GM19397 (cell line): Measurements from ENCODE around the gene HSBP1L1.

Experiments used
- ATAC-seq: cut with Tn5 transposase; IDR thresholded peaks from one replicate; pipeline ENCODE4 v1.9.1; 2021; ENCODE audit warnings: mild to moderate bottlenecking, moderate library complexity; ENCODE audit not compliant: unreplicated experiment

HSBP1L1 gene

DNA sequence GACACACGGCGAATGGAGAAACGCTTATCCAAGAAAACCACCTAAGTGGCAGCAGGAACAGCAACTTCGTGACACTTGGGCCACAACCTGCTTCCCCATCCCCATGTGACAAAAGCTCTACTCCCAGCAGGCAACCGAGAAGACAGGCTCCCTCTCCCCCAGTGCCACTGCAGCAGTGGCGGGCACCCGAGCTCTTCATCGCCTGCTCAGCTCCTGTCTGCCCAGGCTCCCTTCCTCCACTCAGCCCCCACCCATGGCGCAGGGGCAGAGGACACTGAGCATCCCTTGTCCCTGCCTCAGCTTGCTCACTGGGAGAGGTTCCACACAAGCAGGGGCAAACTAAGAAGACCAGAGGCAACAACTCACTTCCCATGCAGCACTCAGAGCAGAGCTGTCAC, 35.9 kb upstream of the HSBP1L1 start:
- ATAC-seq: no peak

DNA sequence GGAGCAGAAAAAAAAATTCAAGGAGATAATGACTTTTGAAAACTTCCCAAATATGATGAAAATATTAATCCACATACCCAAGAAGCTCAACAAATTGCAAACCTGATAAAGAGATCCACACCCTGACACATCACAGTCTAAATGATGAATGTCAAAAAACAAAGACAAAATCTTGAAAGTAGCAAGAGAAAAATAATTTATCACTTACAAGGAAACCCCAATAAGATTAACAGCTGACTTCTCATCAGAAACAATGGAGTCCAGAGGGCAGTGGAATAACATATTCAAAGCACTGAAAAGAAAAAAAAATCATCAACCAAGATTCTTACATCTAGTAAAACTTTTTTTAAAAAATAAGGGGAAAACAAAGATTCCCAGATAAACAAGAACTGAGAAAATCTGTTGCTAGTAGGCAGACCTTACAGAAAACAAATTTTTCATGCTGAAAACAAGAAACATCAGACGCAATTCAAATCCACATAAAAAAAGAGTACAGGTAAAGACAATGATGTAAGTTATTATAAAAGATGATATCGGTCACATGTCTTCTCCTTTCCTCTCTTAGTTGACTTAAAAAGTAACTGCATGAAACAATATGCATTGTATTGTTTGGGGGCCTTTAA, 34.3 kb upstream of the HSBP1L1 start:
- no peak for ATAC-seq

DNA sequence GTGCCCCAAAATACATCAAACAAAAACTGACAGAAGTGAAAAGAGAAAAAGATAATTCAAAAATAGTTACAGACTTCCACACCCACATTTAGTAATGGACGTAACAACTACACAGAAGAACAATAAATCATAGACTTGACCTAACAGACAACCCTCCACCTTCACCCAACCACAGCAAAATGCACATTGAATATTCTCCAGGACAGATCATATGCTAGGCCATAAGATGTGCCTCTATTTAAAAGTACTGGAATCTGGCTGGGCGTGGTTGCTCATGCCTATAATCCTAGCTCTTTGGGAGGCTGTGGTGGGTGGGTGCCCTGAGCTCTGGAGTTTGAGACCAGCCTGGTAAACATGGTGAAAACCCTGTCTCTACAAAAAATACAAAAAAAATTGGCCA, 33.0 kb upstream of the HSBP1L1 start:
- no peak for ATAC-seq

DNA sequence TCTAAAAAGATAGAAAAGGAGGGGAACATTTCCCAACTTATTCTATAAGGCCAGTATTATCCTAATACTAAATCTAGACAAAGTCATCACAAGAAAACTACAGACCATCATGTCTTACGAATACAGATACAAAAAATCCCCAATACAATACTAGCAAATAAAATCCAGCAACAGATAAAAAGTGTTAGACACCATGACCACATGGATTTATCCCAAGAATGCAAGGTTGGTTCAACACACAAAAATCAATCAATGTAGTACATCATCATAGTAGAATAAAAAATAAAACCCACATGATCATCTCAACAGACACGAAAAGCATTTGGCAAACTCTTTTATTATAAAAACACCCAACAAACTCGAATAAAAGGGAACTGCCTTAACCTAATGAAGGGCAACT, 31.5 kb upstream of the HSBP1L1 start:
- no peak for ATAC-seq

DNA sequence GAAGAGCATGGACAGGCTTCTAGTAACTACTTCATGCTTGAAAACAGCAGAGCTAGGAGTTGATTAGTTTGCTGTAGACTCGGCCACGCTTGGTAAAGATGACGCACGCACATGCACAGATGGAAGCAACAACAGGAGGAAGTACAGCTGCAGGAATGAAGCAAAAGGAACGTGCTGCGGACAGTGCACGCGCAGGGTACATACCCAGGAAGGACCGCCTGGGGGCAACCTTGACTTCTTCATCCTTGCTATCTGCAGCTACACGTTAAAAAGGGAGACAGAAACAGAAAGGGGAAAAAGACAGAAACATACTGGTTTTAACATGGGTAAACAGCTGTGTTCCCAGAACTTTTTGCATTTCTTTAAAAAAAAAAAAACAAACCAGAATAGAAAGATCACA, 30.7 kb upstream of the HSBP1L1 start:
- no peak for ATAC-seq

DNA sequence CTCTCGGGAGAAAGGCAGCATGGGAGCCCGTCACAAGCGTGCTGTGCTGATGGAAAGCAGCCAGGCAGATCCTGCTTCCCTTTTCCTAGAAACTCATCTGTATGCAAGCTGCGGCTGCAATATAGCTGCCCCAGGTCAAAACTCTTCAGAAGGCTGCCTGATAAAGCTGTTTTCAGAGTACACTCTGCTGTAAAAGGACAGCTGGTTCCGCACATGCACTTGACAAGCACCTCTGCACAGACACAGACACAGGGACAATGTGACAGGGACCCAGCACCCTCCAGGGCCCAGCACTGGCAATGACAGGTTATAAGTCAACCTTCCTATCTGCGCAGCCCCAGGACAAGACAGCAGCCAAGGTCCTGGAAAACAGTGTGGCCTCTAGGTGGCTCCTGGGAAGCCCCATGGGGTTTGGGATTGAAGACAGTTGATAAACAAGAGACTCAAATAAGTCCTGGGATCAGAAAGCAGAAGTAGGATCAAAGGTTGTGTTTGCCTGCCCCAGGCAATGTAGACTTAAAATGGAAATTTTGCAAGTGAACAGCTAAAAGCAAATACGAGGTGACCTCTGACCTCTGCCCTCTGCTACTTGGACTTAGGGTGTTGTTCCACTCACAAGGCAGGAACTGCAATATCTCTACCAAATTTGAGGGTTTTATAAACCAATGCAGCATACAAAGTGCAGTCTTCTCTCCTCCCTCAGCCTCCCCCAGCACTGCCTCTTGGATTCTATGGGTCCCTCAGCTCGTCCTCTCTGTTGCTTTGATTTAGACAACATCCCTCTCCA, 29.9 kb upstream of the HSBP1L1 start:
- ATAC-seq: no peak

DNA sequence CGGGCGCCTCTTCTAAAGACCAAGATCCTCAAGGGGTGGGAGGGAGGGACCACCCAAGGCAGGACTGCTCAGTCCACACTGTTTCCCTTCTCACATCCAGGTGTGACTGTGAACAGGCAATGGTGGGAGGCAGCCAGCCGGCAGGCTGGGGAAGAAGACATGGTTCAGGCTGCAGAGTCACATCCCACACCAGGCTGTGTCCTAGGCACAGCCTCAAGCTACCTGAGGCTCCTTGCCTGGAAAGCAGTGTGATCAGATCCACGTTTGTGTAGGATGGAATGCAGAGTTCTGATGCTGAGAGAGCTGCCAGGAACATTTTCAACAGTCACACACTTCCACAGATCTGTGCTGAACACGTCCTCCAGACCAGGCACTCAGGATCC, 29.4 kb upstream of the HSBP1L1 start:
- ATAC-seq: no peak

DNA sequence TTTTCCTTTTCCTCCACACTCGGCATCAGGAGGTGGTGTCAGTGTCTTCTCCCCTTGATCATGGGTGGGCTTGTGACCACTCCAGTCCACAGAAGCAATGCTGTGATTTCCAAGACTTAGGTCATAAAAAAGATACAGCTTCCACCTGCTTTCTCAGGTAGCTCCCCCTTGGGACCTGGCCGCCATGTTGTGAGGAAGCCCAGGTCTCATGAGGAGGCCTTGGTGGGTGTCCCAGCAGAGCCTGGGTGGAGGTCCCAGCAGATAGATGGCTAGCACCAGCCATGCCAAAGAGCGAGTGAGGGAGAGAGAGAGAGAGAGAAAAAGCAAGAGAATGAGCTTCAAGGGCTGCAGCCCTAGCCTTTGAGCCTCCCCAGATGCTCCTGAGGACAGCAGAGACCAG, 28.9 kb upstream of the HSBP1L1 start:
- ATAC-seq: no peak

DNA sequence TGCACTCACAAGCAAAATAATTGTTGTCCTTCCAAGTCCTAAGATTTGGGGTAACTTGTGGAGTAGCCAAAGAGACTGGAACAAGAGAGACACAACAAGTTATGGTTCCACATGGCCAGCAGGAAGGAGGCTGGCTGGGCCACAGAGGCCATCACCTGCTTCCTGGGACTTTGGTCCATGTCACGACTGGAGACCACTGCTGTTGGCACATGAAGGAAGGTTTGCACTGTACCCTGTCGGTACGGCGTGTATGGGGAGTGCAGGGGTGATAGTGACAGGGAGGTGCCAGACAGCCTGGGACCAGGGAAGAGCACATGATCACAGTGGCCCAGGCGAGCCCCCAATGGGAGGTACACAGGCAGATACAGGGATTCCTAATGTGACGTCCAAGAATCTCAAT, 28.5 kb upstream of the HSBP1L1 start:
- no peak for ATAC-seq

DNA sequence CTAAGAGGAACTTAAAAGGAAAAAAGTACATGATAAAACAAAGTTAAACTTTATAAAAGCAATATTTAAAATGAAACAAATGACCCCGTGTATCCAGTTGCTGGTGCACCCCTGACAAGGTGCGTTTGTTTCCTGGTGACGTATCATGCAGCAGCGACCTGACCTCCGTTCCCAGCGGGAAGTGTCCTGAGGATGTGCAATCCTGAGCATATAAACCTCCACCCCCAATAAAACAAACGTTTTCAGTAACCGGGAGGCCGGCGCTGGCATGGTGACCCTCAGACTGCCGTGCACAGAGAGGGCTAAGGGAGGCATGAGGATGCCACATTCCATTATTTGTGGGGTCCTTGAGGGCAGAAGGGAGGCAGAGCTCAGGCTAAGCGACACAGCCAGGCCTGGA, 27.8 kb upstream of the HSBP1L1 start:
- ATAC-seq: no peak

DNA sequence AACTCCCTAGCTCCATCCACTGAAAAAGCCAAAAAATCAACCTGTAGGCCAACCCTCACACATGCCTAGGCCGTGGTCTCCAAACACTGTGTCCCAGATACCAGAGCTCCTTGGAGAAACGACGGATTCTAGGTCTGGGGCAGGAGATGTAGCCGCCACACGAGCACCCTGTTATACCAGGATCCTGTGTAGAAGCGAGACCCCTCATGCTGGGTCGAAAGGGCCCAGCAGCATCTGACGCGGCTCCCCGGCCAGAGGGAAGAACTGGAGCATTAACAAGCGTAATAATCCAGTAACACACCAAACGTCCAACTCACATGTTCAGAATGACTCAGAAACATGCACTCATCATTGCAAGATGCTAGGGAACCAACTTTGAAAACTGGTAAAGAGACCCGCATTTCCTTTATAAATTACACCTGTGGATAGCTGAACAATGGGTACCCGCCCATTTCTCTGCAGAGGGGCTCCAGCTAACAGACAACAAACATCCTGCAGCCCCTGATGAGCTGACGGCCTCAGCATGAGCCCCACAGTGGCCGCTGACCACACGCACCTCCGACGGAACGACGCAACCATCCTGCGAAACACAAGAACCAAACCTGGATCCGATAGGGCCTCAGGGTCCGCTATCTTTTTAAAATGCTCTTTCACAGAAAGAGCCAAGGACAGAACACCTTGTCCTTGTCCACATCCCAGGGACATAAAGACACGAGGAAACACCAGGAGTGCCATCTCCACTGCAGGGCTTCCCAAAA, 27.2 kb upstream of the HSBP1L1 start:
- no peak for ATAC-seq

DNA sequence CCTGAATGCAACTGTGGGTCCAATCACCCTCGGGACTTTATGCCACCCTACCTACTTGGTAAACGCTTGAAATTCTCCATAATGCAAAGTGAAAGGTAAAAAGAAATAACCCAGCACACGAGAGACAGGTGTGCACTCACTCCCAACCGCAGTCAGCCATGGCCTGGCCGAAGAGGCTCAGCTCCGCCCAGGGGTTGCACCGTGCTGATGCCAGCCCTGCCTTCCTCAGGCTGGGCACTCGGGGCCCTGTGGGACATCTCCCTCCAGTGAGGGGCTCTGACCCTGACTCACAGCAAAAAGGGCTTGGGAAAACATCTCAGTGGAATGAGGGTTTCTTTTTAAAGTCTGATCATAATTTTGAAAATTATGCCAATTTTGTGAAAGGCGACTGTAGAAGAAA, 26.2 kb upstream of the HSBP1L1 start:
- ATAC-seq: no peak

DNA sequence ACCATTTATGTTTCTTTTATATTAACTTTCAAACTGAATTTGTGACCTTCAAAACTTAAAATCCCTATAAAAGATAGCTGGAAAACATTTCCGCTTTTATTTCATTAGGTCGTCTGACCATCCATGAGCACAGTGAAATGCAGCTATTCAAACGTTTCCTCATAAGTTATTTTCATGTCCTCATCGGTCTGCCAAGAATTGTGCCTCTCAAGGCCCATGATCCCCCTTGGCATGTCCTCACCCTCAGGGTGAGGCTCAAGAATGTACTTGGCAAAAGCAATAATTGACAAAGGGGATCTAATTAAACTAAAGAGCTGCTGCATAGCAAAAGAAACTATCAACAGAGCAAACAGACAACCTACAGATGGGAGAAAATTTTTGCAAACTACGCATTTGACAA, 25.3 kb upstream of the HSBP1L1 start:
- no peak for ATAC-seq

DNA sequence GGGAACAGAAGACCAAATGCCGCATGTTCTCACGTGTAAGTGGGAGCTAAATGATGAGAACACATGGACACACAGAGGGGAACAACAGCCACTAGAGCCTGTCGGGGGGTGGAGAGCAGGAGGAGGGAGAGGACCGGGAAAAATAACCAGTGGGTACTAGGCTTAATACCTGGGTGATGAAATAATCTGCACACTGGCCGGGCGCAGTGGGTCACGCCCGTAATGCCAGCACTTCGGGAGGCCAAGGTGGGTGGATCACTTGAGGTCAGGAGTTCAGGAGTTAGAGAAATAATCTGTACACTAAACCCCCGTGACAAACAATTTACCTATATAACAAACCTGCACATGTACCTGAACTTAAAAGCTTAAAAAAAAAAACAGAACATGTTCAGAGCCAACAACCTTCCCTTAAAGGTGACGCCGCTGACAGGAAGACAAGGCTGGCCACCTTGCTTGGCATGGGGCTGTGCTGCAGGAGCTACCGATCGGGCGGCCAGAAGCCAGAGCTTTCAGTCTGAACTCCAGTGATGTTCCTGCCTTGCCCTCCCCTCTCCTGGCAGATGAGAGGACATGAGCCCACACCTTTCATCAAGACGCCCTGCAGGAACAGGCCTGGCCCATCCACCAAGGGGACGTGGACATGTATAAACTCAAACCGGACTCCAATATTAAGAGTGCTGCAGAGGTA, 24.2 kb upstream of the HSBP1L1 start:
- ATAC-seq: no peak

DNA sequence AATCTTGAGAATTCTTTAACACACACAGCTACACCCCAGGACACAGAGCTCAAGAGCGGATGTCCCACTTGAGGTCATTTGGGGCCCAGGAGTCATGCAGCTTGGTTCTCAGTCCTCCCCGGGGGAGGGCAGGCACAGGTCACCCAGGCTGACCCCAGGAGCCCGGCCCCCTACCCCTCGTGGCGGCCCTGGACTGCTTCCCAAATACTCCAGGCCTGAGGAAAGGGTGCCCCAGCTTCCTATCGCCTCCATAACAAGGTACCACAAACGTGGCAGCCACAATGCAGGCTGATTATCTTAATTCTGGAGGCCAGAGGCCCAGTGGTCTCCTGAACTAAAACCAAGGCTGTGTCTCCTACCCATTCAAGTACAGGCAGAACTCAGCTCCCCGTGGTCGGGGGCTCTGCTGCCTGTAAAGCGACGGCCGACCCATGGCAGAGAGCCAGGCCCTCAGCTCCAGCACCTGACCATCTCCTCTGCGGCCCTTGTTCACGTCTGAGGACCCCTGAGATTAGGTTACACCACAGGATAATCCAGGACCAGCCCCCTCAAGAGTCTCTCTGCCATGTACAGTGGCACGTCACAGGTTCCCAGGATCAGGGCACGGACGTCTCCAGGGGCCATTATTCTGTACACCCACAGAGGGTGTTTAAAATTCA, 23.5 kb upstream of the HSBP1L1 start:
- no peak for ATAC-seq

DNA sequence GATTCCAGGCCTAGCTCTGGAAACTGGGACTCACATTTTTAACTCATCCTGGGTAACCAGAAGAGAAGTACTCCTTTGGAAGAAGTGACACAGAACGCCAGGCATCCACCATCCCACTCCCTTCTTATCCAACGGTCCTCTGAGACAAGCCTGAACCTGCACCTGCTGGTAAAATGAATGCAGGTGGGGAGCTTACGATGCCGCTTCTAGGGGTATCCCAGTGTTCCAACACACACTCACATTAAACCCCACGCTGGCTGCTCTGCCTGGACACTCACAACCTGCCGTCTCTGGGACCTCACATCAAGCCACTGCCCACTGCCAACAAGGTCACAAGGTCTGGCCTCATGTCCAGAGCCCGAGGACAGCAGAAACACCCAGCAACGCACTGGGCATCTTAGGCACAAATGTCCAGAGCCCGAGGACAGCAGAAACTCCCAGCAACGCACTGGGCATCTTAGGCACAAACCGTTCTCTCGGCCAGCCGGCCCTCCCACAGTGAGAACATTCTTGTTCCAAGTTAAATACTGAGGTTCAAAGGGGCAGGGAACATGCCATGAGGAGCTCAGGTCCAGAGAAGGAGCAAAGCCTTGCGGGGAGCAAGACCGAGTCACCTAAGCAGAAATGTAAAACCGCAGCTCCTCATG, 22.8 kb upstream of the HSBP1L1 start:
- ATAC-seq: no peak

DNA sequence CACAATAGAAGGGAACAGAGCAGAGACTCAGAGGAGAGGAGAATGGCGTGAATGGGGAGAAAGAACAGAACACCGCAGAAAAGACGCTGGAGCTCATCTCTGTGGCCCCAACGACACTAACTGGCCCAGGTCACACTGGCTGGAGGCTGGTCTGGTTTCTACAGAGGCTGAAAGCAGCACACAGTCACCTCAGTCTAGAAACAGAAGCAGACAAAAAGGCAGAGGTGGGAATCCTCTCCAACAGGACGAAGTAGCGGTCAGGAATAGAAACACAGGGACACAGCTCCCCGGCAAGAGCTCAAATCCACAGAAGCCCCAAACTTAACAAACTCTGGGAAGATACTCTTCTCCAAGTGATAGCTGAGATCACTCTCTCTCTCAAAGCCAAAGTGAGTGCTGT, 22.2 kb upstream of the HSBP1L1 start:
- no peak for ATAC-seq

DNA sequence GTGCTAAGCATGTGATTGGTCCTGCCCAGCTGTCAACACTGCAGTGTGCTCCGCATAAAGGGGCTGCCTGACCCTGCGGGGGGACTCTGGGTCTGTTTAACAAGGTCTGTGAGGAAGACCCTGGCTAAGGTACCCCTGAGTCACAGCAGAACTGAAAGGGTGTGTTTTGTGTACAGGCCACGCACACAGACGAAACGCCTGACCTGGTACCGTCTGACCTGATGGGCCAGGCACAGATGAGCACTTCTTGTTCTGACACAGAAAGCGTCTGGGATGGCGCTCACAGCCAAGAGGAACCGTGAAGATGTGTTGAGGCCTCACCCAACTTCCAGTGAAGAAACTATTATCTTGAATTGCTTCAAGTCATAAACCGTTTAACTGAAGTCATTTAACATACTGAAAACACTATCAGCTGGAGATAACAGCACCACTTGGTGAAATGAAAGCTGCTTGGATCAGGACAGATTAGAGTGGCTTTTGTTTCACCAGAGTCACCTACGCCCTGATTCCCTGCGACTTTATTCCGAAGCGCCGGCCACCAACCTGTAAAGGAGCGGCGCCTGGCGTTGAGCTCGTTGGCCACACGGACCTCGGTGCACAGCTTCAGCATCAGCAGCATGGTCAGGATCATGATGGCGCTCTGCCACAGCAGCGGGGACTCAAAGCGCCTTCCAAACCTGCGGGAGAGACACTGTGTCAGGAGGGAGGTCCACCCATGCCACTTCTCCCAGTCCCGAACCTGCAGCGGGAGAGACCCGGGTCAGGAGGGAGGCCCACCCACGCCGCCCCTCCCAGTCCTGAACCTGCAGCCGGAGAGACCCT, 21.4 kb upstream of the HSBP1L1 start:
- no peak for ATAC-seq

DNA sequence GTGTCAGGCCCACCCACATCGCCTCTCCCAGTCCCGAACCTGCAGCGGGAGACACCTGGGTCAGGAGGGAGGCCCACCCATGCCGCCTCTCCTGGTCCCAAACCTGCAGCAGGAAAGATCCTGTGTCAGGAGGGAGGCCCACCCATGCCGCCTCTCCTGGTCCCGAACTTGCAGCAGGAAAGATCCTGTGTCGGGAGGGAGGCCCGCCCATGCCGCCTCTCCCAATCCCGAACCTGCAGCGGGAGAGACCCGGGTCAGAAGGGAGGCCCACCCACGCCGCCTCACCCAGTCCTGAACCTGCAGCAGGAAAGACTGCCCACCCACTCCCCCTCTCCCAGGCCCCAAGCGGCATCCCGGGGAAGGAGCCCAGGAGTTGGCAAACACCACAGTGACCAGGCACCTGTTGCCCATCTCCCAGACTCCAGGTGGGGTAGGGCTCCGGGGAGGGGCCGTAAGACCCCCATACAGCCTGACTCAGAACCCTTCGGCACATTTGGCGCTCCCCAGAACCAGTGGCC, 20.8 kb upstream of the HSBP1L1 start:
- ATAC-seq: no peak
